ENCODE data around the gene UQCRFS1. TPM values are rescaled to one million over a fixed set of nuclear protein-coding genes. Genes with fewer than 3 reads are reported as not detected.

The UQCRFS1 gene
- polyA plus RNA-seq, 1 of the 3 experiments (the other 2 are of a cell fraction) = 36.7 TPM

DNA sequence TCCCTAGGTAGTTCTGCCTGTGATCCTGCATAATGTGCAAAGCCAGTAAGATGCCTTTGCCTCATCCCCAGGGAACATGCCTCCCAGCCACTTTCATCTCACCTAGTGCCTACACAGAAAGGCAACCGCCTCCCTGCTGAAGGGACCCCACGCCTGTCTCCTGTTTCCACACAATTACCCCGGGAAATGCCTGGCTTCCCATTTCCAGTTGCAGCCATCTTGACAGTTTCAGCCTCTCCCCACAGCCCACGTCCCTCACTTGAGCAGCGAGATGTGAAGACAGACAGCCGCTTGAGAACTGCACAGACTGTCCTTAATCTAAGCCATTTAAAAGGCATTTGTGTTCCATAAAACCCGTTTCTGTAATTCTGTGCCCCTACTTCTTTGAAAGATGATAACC, 4.7 kb upstream of the UQCRFS1 start:
- POLR2A ChIA-PET = no interaction called here
- H3K9ac ChIP-seq = no peak overlapping the region
- no peak for TF ChIP-seq REST (IDR thresholded peaks at IDR 0.05; ENCODE audit: low read depth, low read length)
- no peak for TF ChIP-seq MXI1 (IDR thresholded peaks at IDR 0.05; ENCODE audit: low read depth, low read length)
- TF ChIP-seq FOXJ3 (CRISPR knock-in tag; IDR thresholded peaks at IDR 0.05) = no peak
- TF ChIP-seq POLR2AphosphoS5 (IDR thresholded peaks at IDR 0.05; ENCODE audit: low read depth, low read length) = no peak
- TF ChIP-seq, protein P1, sequence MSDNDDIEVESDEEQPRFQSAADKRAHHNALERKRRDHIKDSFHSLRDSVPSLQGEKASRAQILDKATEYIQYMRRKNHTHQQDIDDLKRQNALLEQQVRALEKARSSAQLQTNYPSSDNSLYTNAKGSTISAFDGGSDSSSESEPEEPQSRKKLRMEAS (IDR thresholded peaks at IDR 0.05; ENCODE audit: low read depth) = no peak
- no peak for TF ChIP-seq RAD21 (IDR thresholded peaks at IDR 0.05; ENCODE audit: low read length)
- no peak for TF ChIP-seq MEF2A (IDR thresholded peaks at IDR 0.05; ENCODE audit: borderline replicate concordance, low read depth)
- no peak for TF ChIP-seq EZH2phosphoT487 (IDR thresholded peaks at IDR 0.05; ENCODE audit: borderline replicate concordance, low read depth)
- TF ChIP-seq SMC3 (IDR thresholded peaks at IDR 0.05; ENCODE audit: low read depth, low read length) = no peak
- TF ChIP-seq CHD2 (IDR thresholded peaks at IDR 0.05; ENCODE audit: low read length, partially characterized antibody) = no peak
- no peak for TF ChIP-seq NRF1 (IDR thresholded peaks at IDR 0.05; ENCODE audit: low read depth, low read length)
- H3K79me2 ChIP-seq (ENCODE audit: insufficient read depth) = peaks cover 4% of the 10 kb centered on the region
- H2AFZ ChIP-seq (ENCODE audit: low read depth) = no peak overlapping the region
- H3K4me2 ChIP-seq = no peak overlapping the region
- H3K4me3 ChIP-seq (ENCODE audit: low read depth in 2 of 2, low read length in 1 of 2) = no peak overlapping the region
- peaks cover 0 to 3% of the 10 kb centered on the region in 2 experiments; a peak in 3 of 4 replicates for H3K4me1 ChIP-seq (ENCODE audit: control insufficient read depth in 1 of 2, insufficient read depth in 2 of 2, low read depth in 1 of 2, low read length in 1 of 2)
- no peaks in the 10 kb centered on the region for H4K20me1 ChIP-seq (ENCODE audit: insufficient read depth)
- no peak overlapping the region for H3K27ac ChIP-seq (ENCODE audit: low read depth in 2 of 2, low read length in 1 of 2)
- no peaks in the 10 kb centered on the region for H3F3A ChIP-seq (replicated peaks; ENCODE audit: insufficient read depth)
- peaks cover 50% of the 10 kb centered on the region; the same call in 1 of the 2 replicates for H3K27me3 ChIP-seq (ENCODE audit: insufficient read depth)
- CTCF ChIA-PET = interaction anchor here (0.6 kb wide), 1 partner anchor 332 kb away, joined by 3 read pairs; no protein-coding TSS in a partner anchor
- no peaks in the 10 kb centered on the region for H3K36me3 ChIP-seq (replicated peaks in 1 of 2; ENCODE audit: control insufficient read depth in 1 of 2, insufficient read depth in 2 of 2, low read length in 1 of 2)
- H3K9me3 ChIP-seq = no peaks in the 10 kb centered on the region
- DNase-seq = no peak
- WGBS (ENCODE audit: low lambda C conversion rate) = 8% methylated on average over 7 of the region's 7 CpGs
- H3K9me2 ChIP-seq = no peaks in the 10 kb centered on the region

- TF ChIP-seq FOSL2 (IDR thresholded peaks at IDR 0.05; ENCODE audit: borderline replicate concordance, low read depth) (no peak), REST (IDR thresholded peaks at IDR 0.05; ENCODE audit: low read depth, low read length) (no peak), SMC3 (IDR thresholded peaks at IDR 0.05; ENCODE audit: low read depth, low read length) (no peak), MEF2A (IDR thresholded peaks at IDR 0.05; ENCODE audit: borderline replicate concordance, low read depth) (no peak), MXI1 (IDR thresholded peaks at IDR 0.05; ENCODE audit: low read depth, low read length) (no peak)
- ChIA-PET POLR2A (no interaction called here), CTCF (interaction anchor here (1.3 kb wide), 1 partner anchor 45 kb away, joined by 5 read pairs; no protein-coding TSS in a partner anchor)
- Histone ChIP-seq H3K27ac (ENCODE audit: low read depth in 2 of 2, low read length in 1 of 2) (no peak overlapping the region), H3F3A (replicated peaks; ENCODE audit: insufficient read depth) (no peaks in the 10 kb centered on the region), H3K9ac (no peak overlapping the region), H3K9me2 (no peaks in the 10 kb centered on the region), H3K4me2 (no peak overlapping the region), H3K27me3 (ENCODE audit: insufficient read depth) (peaks cover 39% of the 10 kb centered on the region; the same call in 1 of the 2 replicates), H3K4me3 (ENCODE audit: low read depth in 2 of 2, low read length in 1 of 2) (no peak overlapping the region), H3K36me3 (replicated peaks in 1 of 2; ENCODE audit: control insufficient read depth in 1 of 2, insufficient read depth in 2 of 2, low read length in 1 of 2) (peaks cover 0 to 4% of the 10 kb centered on the region in 2 experiments), H4K20me1 (ENCODE audit: insufficient read depth) (peaks cover 9% of the 10 kb centered on the region), H3K79me2 (ENCODE audit: insufficient read depth) (peaks cover 20% of the 10 kb centered on the region), H3K4me1 (ENCODE audit: control insufficient read depth in 1 of 2, insufficient read depth in 2 of 2, low read depth in 1 of 2, low read length in 1 of 2) (peaks cover 0 to 11% of the 10 kb centered on the region in 2 experiments; a peak in 3 of 4 replicates), H3K9me3 (no peaks in the 10 kb centered on the region), H2AFZ (ENCODE audit: low read depth) (no peak overlapping the region)
- WGBS (ENCODE audit: low lambda C conversion rate) = 28% methylated on average over 4 of the region's 4 CpGs
- no peak for DNase-seq
Measured at GRCh38 chr19:29216021-29216420, 3.1 kb upstream of the UQCRFS1 start.
